GM12878 (cell line): ENCODE measurements around the gene BRD3. TPM values are rescaled to one million over a fixed set of nuclear protein-coding genes. Genes with fewer than 3 reads are reported as not detected.

Experiments used
- BACH1 ChIP-seq: fragments of 450-650 bp; IDR thresholded peaks from 2 replicates; pipeline ENCODE4 v1.6.1; 2017; ENCODE audit warnings: mild to moderate bottlenecking, borderline replicate concordance
- CHD4 ChIP-seq: fragments of 200-600 bp; sonication (generic); IDR thresholded peaks from 2 replicates; pipeline ENCODE4 v1.6.1; 2016; ENCODE audit warnings: mild to moderate bottlenecking
- CREB1 ChIP-seq: IDR thresholded peaks from 2 replicates; pipeline ENCODE4 v1.6.1; 2012; ENCODE audit warnings: low read depth, mild to moderate bottlenecking, inconsistent platforms
- CREM ChIP-seq: IDR thresholded peaks from 2 replicates; pipeline ENCODE4 v1.6.1; 2014; ENCODE audit warnings: antibody characterized with exemption, low read depth
- DPF2 ChIP-seq: fragments of 450-650 bp; IDR thresholded peaks from 2 replicates; pipeline ENCODE4 v1.6.1; 2017; ENCODE audit warnings: mild to moderate bottlenecking
- EGR1 ChIP-seq, 2 experiments: IDR thresholded peaks; 1 replicate in 1 of 2; 2 replicates in 1 of 2; pipeline ENCODE4 v1.6.1; 2011 to 2012; ENCODE audit warnings: low read depth in 2 of 2, low read length in 2 of 2, borderline replicate concordance in 1 of 2, mild to moderate bottlenecking in 1 of 2, moderate library complexity in 1 of 2
- LARP7 ChIP-seq: fragments of 450-650 bp; IDR thresholded peaks from 2 replicates; pipeline ENCODE4 v1.6.1; 2017; ENCODE audit warnings: mild to moderate bottlenecking
- MEF2A ChIP-seq: IDR thresholded peaks from 2 replicates; pipeline ENCODE4 v1.6.1; 2011; ENCODE audit warnings: low read depth, mild to moderate bottlenecking, low read length, moderate library complexity; ENCODE audit not compliant: insufficient read depth
- MXI1 ChIP-seq: fragments of 150-350 bp; IDR thresholded peaks from 2 replicates; pipeline ENCODE4 v1.6.1; 2011; ENCODE audit warnings: low read depth, mild to moderate bottlenecking, inconsistent platforms, low read length, improper control_type of control experiment
- NR2C1 ChIP-seq: fragments of 450-650 bp; IDR thresholded peaks from 2 replicates; pipeline ENCODE4 v1.6.1; 2017; ENCODE audit warnings: antibody characterized with exemption, mild to moderate bottlenecking, moderate library complexity
- NR2F1 ChIP-seq: fragments of 450-650 bp; conservative IDR thresholded peaks from 2 replicates; pipeline ENCODE4 v1.6.1; 2017; ENCODE audit warnings: mild to moderate bottlenecking
- POLR2A ChIP-seq: IDR thresholded peaks from 2 replicates; pipeline ENCODE4 v1.6.1; 2011; ENCODE audit warnings: low read depth, mild to moderate bottlenecking, low read length
- RB1 ChIP-seq: fragments of 450-650 bp; formaldehyde crosslinking; IDR thresholded peaks from 2 replicates; pipeline ENCODE4 v1.6.1; 2017; ENCODE audit warnings: mild to moderate bottlenecking, borderline replicate concordance
- RFX5 ChIP-seq: IDR thresholded peaks from 2 replicates; pipeline ENCODE4 v1.6.1; 2011; ENCODE audit warnings: low read depth, low read length, improper control_type of control experiment
- SIX5 ChIP-seq: IDR thresholded peaks from 2 replicates; pipeline ENCODE4 v1.6.1; 2011; ENCODE audit warnings: mild to moderate bottlenecking, low read depth, low read length, moderate library complexity; ENCODE audit not compliant: severe bottlenecking
- STAT1 ChIP-seq: fragments of 450-650 bp; conservative IDR thresholded peaks from 2 replicates; pipeline ENCODE4 v1.6.1; 2014; ENCODE audit warnings: antibody characterized with exemption, mild to moderate bottlenecking
- TCF12 ChIP-seq: IDR thresholded peaks from 2 replicates; pipeline ENCODE4 v1.6.1; 2011; ENCODE audit warnings: low read depth, mild to moderate bottlenecking, low read length
- ZNF207 ChIP-seq: fragments of 450-650 bp; IDR thresholded peaks from 2 replicates; pipeline ENCODE4 v1.6.1; 2014; ENCODE audit warnings: antibody characterized with exemption, mild to moderate bottlenecking, borderline replicate concordance
- polyA plus RNA-seq, 11 experiments: library from polyadenylated mRNA; depleted of rRNA in 4 of 11; unstranded in 6 of 11; stranded (reverse) in 5 of 11; fragments of >200 nt; fragmentation: Nextera tagmentation in 4 of 11; fragmentation: Illumina TruSeq in 1 of 11; extraction: Ambion mirVana in 4 of 11; extraction: Trizol in 1 of 11; gene quantifications; 1 replicate in 1 of 11; 2 replicates in 10 of 11; pipeline versions ENCODE4 v1.2.1 to v1.2.3, GENCODE V29; 2011 to 2016; ENCODE audit warnings: inconsistent platforms in 2 of 11, missing spikeins in 2 of 11, low read depth in 1 of 11
- total RNA-seq, 4 experiments: library from RNA; depleted of rRNA in 3 of 4; stranded (reverse); fragments of >200 nt in 3 of 4; fragmentation: Illumina TruSeq in 1 of 4; extraction: Trizol in 1 of 4; gene quantifications; 2 replicates each; pipeline versions ENCODE4 v1.2.1 to v1.2.3, GENCODE V29; 2013 to 2021
- TF ChIP-seq, protein P1 (sequence below): fragments of 450-650 bp; IDR thresholded peaks from 2 replicates; pipeline ENCODE4 v1.6.1; 2014; ENCODE audit warnings: mild to moderate bottlenecking
- TF ChIP-seq, protein P2 (sequence below): fragments of 450-650 bp; conservative IDR thresholded peaks from 2 replicates; pipeline ENCODE4 v1.6.1; 2017; ENCODE audit warnings: mild to moderate bottlenecking, moderate library complexity
- TF ChIP-seq, protein P3 (sequence below): fragments of 450-650 bp; IDR thresholded peaks from 2 replicates; pipeline ENCODE4 v1.6.1; 2017; ENCODE audit warnings: antibody characterized with exemption, mild to moderate bottlenecking, moderate library complexity

BRD3 gene
- total and polyA plus RNA-seq, 10 of the 15 experiments (the other 5 are each of a cell fraction or from before 2014, with no cell fraction given): 0.53 to 20.8 (median 4.8) TPM

DNA sequence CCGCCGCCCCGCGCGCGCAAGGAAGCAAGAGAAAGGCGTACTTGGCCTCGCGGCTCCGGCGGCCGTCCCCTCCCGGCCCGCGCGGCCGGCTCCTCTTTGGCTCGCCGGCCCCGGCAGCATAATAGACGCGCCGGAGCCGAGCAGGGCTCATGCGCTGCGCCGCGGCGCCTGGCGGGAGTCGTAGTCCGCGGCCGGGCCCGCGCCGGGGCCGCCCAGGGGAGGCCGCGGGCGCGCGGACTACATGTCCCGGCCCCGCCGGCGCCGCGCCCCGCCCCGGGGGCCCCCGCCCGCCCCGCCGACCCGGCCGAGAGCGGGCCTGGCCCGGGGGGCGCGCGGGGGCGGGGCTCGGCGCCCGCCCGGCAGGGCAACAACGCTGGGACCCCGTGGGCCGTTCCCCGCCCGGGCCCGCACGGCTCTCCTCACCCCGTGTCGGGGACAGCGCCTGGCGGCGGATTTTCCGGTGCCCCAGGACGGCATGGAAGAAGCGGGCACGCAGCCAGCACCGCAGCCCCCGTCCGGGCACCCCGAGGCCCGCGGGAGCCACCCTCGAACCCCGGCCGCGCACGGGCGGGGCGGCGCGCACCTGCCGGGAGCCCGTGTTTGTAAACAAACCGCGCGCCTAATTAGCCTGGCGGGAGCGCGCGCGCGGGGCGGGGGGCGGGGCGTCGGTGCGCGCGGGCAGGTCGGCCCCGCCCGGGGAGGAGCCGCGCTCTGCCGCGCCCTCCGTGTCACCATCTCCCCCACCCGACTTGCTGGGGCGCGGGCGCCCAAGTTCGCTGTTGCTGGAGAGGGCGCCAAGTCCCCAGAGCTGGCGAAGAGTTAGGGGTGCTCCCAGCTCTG lies at the start of gene BRD3 (continued):
- TF ChIP-seq, protein P1, sequence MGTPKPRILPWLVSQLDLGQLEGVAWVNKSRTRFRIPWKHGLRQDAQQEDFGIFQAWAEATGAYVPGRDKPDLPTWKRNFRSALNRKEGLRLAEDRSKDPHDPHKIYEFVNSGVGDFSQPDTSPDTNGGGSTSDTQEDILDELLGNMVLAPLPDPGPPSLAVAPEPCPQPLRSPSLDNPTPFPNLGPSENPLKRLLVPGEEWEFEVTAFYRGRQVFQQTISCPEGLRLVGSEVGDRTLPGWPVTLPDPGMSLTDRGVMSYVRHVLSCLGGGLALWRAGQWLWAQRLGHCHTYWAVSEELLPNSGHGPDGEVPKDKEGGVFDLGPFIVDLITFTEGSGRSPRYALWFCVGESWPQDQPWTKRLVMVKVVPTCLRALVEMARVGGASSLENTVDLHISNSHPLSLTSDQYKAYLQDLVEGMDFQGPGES: 0 out of 2 replicates have a peak, but pooled peaks have one; percentile 14
- TF ChIP-seq, protein P2, sequence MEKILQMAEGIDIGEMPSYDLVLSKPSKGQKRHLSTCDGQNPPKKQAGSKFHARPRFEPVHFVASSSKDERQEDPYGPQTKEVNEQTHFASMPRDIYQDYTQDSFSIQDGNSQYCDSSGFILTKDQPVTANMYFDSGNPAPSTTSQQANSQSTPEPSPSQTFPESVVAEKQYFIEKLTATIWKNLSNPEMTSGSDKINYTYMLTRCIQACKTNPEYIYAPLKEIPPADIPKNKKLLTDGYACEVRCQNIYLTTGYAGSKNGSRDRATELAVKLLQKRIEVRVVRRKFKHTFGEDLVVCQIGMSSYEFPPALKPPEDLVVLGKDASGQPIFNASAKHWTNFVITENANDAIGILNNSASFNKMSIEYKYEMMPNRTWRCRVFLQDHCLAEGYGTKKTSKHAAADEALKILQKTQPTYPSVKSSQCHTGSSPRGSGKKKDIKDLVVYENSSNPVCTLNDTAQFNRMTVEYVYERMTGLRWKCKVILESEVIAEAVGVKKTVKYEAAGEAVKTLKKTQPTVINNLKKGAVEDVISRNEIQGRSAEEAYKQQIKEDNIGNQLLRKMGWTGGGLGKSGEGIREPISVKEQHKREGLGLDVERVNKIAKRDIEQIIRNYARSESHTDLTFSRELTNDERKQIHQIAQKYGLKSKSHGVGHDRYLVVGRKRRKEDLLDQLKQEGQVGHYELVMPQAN: peak; percentile 94
- TF ChIP-seq BACH1: peak; percentile 56; the same call in 1 of the 2 replicates
- peak; percentile 82 for TF ChIP-seq DPF2
- TF ChIP-seq NR2C1: peak; percentile 43
- no peak for TF ChIP-seq CHD4
- peak; percentile 76; the same call in 1 of the 2 replicates for TF ChIP-seq RB1
- TF ChIP-seq SIX5: peak; percentile 82
- TF ChIP-seq STAT1: 0 out of 2 replicates have a peak, but pooled peaks have one; percentile 51
- peak in 1 of 2 experiments; percentile 63; a peak in 2 of 3 replicates for TF ChIP-seq EGR1 (IDR thresholded peaks at IDR 0.05; ENCODE audit: borderline replicate concordance in 1 of 2, low read depth in 2 of 2, low read length in 2 of 2)
- peak; percentile 76 for TF ChIP-seq NR2F1
- TF ChIP-seq CREB1: peak; percentile 58; the same call in 1 of the 2 replicates
- peak; percentile 69 for TF ChIP-seq POLR2A
- TF ChIP-seq CREM: 0 out of 2 replicates have a peak, but pooled peaks have one; percentile 17
- TF ChIP-seq TCF12: 0 out of 2 replicates have a peak, but pooled peaks have one; percentile 8
- TF ChIP-seq, protein P3, sequence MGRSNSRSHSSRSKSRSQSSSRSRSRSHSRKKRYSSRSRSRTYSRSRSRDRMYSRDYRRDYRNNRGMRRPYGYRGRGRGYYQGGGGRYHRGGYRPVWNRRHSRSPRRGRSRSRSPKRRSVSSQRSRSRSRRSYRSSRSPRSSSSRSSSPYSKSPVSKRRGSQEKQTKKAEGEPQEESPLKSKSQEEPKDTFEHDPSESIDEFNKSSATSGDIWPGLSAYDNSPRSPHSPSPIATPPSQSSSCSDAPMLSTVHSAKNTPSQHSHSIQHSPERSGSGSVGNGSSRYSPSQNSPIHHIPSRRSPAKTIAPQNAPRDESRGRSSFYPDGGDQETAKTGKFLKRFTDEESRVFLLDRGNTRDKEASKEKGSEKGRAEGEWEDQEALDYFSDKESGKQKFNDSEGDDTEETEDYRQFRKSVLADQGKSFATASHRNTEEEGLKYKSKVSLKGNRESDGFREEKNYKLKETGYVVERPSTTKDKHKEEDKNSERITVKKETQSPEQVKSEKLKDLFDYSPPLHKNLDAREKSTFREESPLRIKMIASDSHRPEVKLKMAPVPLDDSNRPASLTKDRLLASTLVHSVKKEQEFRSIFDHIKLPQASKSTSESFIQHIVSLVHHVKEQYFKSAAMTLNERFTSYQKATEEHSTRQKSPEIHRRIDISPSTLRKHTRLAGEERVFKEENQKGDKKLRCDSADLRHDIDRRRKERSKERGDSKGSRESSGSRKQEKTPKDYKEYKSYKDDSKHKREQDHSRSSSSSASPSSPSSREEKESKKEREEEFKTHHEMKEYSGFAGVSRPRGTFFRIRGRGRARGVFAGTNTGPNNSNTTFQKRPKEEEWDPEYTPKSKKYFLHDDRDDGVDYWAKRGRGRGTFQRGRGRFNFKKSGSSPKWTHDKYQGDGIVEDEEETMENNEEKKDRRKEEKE: no peak
- 0 out of 2 replicates have a peak, but pooled peaks have one; percentile 36 for TF ChIP-seq ZNF207
- TF ChIP-seq LARP7: peak; percentile 83; the same call in 1 of the 2 replicates
- no peak for TF ChIP-seq MEF2A
- peak; percentile 49; the same call in 1 of the 2 replicates for TF ChIP-seq MXI1
- no peak for TF ChIP-seq RFX5
